GM12878 (cell line): ENCODE results near the gene TEKT1. TPM values are rescaled to one million over a fixed set of nuclear protein-coding genes. Genes with fewer than 3 reads are reported as not detected.

Experiments
- ATAC-seq: fragments of 200-7000 bp; cut with Tn5 transposase; 3 replicates; pipeline ENCODE4 v1.9.1; 2020; ENCODE audit warnings: mild to moderate bottlenecking, moderate library complexity
- BruUV-seq: library from RNA; stranded (reverse); fragments of 400-500 nt; replicated peaks from 2 replicates; lab custom pipeline; 2021; lab: Mats Ljungman, UMichigan
- CTCF ChIA-PET: fragments of 300-600 bp; sonication (Branson Sonifier 250); formaldehyde crosslinking; extraction: SDS; loops from one replicate; lab custom pipeline; 2021; ENCODE audit warnings: inconsistent platforms; lab: Yijun Ruan, JAX
- POLR2A ChIA-PET: fragments of 350-600 bp; formaldehyde crosslinking; extraction: SDS; loops from one replicate; lab custom pipeline; 2021; ENCODE audit warnings: inconsistent platforms; lab: Charles Lee
- RAD21 ChIA-PET: fragments of 300-600 bp; sonication (Branson Sonifier 250); formaldehyde crosslinking; loops from one replicate; lab custom pipeline; 2023; ENCODE audit warnings: antibody characterized with exemption; ENCODE audit not compliant: unreplicated experiment; lab: Charles Lee
- SMC1A ChIA-PET: fragments of 300-600 bp; sonication (Branson Sonifier 250); formaldehyde crosslinking; loops from one replicate; lab custom pipeline; 2023; ENCODE audit not compliant: unreplicated experiment, uncharacterized antibody; lab: Charles Lee
- DNase-seq: peaks from one replicate; pipeline ENCODE4 v3.0.0-alpha.2; 2011; ENCODE audit warnings: low read depth, low spot score
- FAIRE-seq: peaks from 3 replicates; lab custom pipeline; 2011; peaks lifted over from hg19 to GRCh38; lab: Jason Lieb, UNC
- H2AFZ ChIP-seq: 2 replicates; pipeline ENCODE4 v1.6.0; 2011; ENCODE audit warnings: low read depth, low read length, control low read depth; ENCODE audit not compliant: control insufficient read depth
- H3K27ac ChIP-seq: 2 replicates; pipeline ENCODE4 v1.5.1; 2011; ENCODE audit warnings: control low read depth; ENCODE audit not compliant: control insufficient read depth, insufficient read depth
- H3K27me3 ChIP-seq, 2 experiments: replicated peaks in 1 of 2; 2 replicates each; pipeline versions ENCODE4 v1.6.0 to v1.6.1; 2011; ENCODE audit warnings: low read length in 1 of 2; ENCODE audit not compliant: control insufficient read depth in 2 of 2, insufficient read depth in 2 of 2
- H3K36me3 ChIP-seq, 2 experiments: 2 replicates each; pipeline ENCODE4 v1.5.1; 2011; ENCODE audit warnings: low read length in 1 of 2; ENCODE audit not compliant: control insufficient read depth in 2 of 2, insufficient read depth in 2 of 2
- H3K4me1 ChIP-seq: 2 replicates; pipeline ENCODE4 v1.6.1; 2011; ENCODE audit warnings: mild to moderate bottlenecking, low read length, moderate library complexity, mixed read lengths; ENCODE audit not compliant: control insufficient read depth, insufficient read depth
- H3K4me2 ChIP-seq: 2 replicates; pipeline ENCODE4 v1.6.0; 2011; ENCODE audit warnings: control low read depth; ENCODE audit not compliant: control insufficient read depth, insufficient read depth
- H3K4me3 ChIP-seq: fragments of 200-600 bp; sonication (generic); 2 replicates; pipeline ENCODE4 v1.5.1; 2016
- H3K79me2 ChIP-seq: 2 replicates; pipeline ENCODE4 v1.6.0; 2011; ENCODE audit warnings: low read length; ENCODE audit not compliant: control insufficient read depth, insufficient read depth
- H3K9ac ChIP-seq: 2 replicates; pipeline ENCODE4 v1.8.0; 2011; ENCODE audit warnings: low read length, control low read depth, mixed read lengths; ENCODE audit not compliant: control insufficient read depth, insufficient read depth
- H3K9me3 ChIP-seq: replicated peaks from 3 replicates; pipeline ENCODE4 v1.5.1; 2011; ENCODE audit warnings: mild to moderate bottlenecking, low read length; ENCODE audit not compliant: control insufficient read depth, insufficient read depth
- H4K20me1 ChIP-seq: 2 replicates; pipeline ENCODE4 v1.6.0; 2011; ENCODE audit not compliant: control insufficient read depth, insufficient read depth
- CHD1 ChIP-seq: IDR thresholded peaks from 2 replicates; pipeline ENCODE4 v1.6.1; 2012; ENCODE audit warnings: low read depth, low read length, improper control_type of control experiment
- DPF2 ChIP-seq: fragments of 450-650 bp; IDR thresholded peaks from 2 replicates; pipeline ENCODE4 v1.6.1; 2017; ENCODE audit warnings: mild to moderate bottlenecking
- EP300 ChIP-seq, 2 experiments: fragments of 150-350 bp in 1 of 2; IDR thresholded peaks; 2 replicates each; pipeline ENCODE4 v1.6.1; 2011 to 2012; ENCODE audit warnings: low read depth in 2 of 2, low read length in 2 of 2, borderline replicate concordance in 1 of 2, improper control_type of control experiment in 1 of 2, inconsistent platforms in 1 of 2; ENCODE audit not compliant: control insufficient read depth in 1 of 2
- KAT2A ChIP-seq: conservative IDR thresholded peaks from 2 replicates; pipeline ENCODE4 v1.6.1; 2011; ENCODE audit warnings: low read depth, low read length; ENCODE audit not compliant: control insufficient read depth
- MTA2 ChIP-seq: fragments of 450-650 bp; IDR thresholded peaks from 2 replicates; pipeline ENCODE4 v1.6.1; 2016; ENCODE audit warnings: low read depth, mild to moderate bottlenecking, moderate library complexity
- NFIC ChIP-seq: IDR thresholded peaks from 2 replicates; pipeline ENCODE4 v1.6.1; 2012; ENCODE audit warnings: low read depth, mild to moderate bottlenecking, inconsistent platforms, low read length, moderate library complexity
- RAD21 ChIP-seq: IDR thresholded peaks from 2 replicates; pipeline ENCODE4 v1.6.1; 2011; ENCODE audit warnings: mild to moderate bottlenecking, low read depth, low read length, moderate library complexity; ENCODE audit not compliant: insufficient read depth
- RCOR1 ChIP-seq: conservative IDR thresholded peaks from 2 replicates; pipeline ENCODE4 v1.6.1; 2012; ENCODE audit warnings: low read depth, low read length, improper control_type of control experiment
- SKIL ChIP-seq: fragments of 450-650 bp; IDR thresholded peaks from 2 replicates; pipeline ENCODE4 v1.6.1; 2017; ENCODE audit warnings: mild to moderate bottlenecking, low read depth, inconsistent platforms; ENCODE audit not compliant: poor library complexity, severe bottlenecking
- SPI1 ChIP-seq: IDR thresholded peaks from 2 replicates; pipeline ENCODE4 v1.6.1; 2011; ENCODE audit warnings: low read depth, mild to moderate bottlenecking, low read length, moderate library complexity, borderline replicate concordance; ENCODE audit not compliant: insufficient read depth
- TCF3 ChIP-seq: IDR thresholded peaks from 2 replicates; pipeline ENCODE4 v1.6.1; 2012; ENCODE audit warnings: low read depth, mild to moderate bottlenecking, low read length, borderline replicate concordance; ENCODE audit not compliant: insufficient read depth
- ZNF274 ChIP-seq: IDR thresholded peaks from one replicate; pipeline ENCODE4 v1.8.0; 2011; ENCODE audit not compliant: insufficient read length, insufficient read depth
- ZSCAN29 ChIP-seq: fragments of 450-650 bp; IDR thresholded peaks from 2 replicates; pipeline ENCODE4 v1.6.1; 2017; ENCODE audit warnings: mild to moderate bottlenecking, moderate library complexity
- WGBS: methylation state at CpG from one replicate; pipeline ENCODE4 v1.1.6; 2016; ENCODE audit warnings: low lambda C conversion rate; ENCODE audit not compliant: insufficient replicate concordance, insufficient coverage; ENCODE audit errors: missing lambda C conversion rate; 5-methylcytosine and 5-hydroxymethylcytosine counted together
- in situ Hi-C: fragments of 300-500 bp; cut with MboI; formaldehyde crosslinking; loops from 9 replicates; pipeline ENCODE4 v1.14.3; 2018; ENCODE audit warnings: mixed read lengths
- intact Hi-C: fragments of 100-400 bp; cut with micrococcal nuclease; formaldehyde crosslinking; loops from one replicate; pipeline ENCODE4 v1.14.2; 2022; ENCODE audit not compliant: unreplicated experiment
- polyA plus RNA-seq, 11 experiments: library from polyadenylated mRNA; depleted of rRNA in 4 of 11; unstranded in 6 of 11; stranded (reverse) in 5 of 11; fragments of >200 nt; fragmentation: Nextera tagmentation in 4 of 11; fragmentation: Illumina TruSeq in 1 of 11; extraction: Ambion mirVana in 4 of 11; extraction: Trizol in 1 of 11; gene quantifications; 1 replicate in 1 of 11; 2 replicates in 10 of 11; pipeline versions ENCODE4 v1.2.1 to v1.2.3, GENCODE V29; 2011 to 2016; ENCODE audit warnings: inconsistent platforms in 2 of 11, missing spikeins in 2 of 11, low read depth in 1 of 11
- total RNA-seq, 4 experiments: library from RNA; depleted of rRNA in 3 of 4; stranded (reverse); fragments of >200 nt in 3 of 4; fragmentation: Illumina TruSeq in 1 of 4; extraction: Trizol in 1 of 4; gene quantifications; 2 replicates each; pipeline versions ENCODE4 v1.2.1 to v1.2.3, GENCODE V29; 2013 to 2021
- TF ChIP-seq, protein P1 (sequence below): fragments of 450-650 bp; formaldehyde crosslinking; IDR thresholded peaks from 2 replicates; pipeline ENCODE4 v1.4.0; 2022; ENCODE audit warnings: mild to moderate bottlenecking, moderate library complexity
- TF ChIP-seq, protein P2 (sequence below): fragments of 450-650 bp; formaldehyde crosslinking; IDR thresholded peaks from 2 replicates; pipeline ENCODE4 v1.4.0; 2020; ENCODE audit warnings: mild to moderate bottlenecking, moderate library complexity

Gene TEKT1
- total and polyA plus RNA-seq, 10 of the 15 experiments (the other 5 are each of a cell fraction or from before 2014, with no cell fraction given) = not detected

- intact Hi-C loops = no loop called here
- ChIA-PET SMC1A (no interaction called here), CTCF (no interaction called here), RAD21 (no interaction called here), POLR2A (no interaction called here)
- in situ Hi-C loops = no loop called here
- Histone ChIP-seq H2AFZ (no peak overlapping the region), H3K4me2 (no peak overlapping the region), H4K20me1 (no peaks in the 10 kb centered on the region), H3K4me1 (no peaks in the 10 kb centered on the region), H3K4me3 (no peak overlapping the region), H3K27me3 (no peaks in the 10 kb centered on the region; a peak in 1 of 4 replicates), H3K9me3 (no peaks in the 10 kb centered on the region), H3K9ac (no peak overlapping the region), H3K27ac (no peak overlapping the region), H3K79me2 (no peaks in the 10 kb centered on the region), H3K36me3 (no peaks in the 10 kb centered on the region)
- 30% methylated on average over 10 of the region's 10 CpGs for WGBS
- DNase-seq = no peak
- BruUV-seq = no TSS peak
- FAIRE-seq = no peak
- ATAC-seq = no peak
- TF ChIP-seq KAT2A (no peak), EP300 (IDR thresholded peaks at IDR 0.05; ENCODE audit: borderline replicate concordance in 1 of 2, control insufficient read depth in 1 of 2, low read depth in 2 of 2, low read length in 2 of 2) (no peak), SPI1 (no peak), ZNF274 (no peak), RAD21 (no peak), TCF3 (no peak), CHD1 (no peak), NFIC (no peak), RCOR1 (no peak), ZSCAN29 (no peak), SKIL (no peak), DPF2 (no peak), MTA2 (no peak)
- TF ChIP-seq, protein P1, sequence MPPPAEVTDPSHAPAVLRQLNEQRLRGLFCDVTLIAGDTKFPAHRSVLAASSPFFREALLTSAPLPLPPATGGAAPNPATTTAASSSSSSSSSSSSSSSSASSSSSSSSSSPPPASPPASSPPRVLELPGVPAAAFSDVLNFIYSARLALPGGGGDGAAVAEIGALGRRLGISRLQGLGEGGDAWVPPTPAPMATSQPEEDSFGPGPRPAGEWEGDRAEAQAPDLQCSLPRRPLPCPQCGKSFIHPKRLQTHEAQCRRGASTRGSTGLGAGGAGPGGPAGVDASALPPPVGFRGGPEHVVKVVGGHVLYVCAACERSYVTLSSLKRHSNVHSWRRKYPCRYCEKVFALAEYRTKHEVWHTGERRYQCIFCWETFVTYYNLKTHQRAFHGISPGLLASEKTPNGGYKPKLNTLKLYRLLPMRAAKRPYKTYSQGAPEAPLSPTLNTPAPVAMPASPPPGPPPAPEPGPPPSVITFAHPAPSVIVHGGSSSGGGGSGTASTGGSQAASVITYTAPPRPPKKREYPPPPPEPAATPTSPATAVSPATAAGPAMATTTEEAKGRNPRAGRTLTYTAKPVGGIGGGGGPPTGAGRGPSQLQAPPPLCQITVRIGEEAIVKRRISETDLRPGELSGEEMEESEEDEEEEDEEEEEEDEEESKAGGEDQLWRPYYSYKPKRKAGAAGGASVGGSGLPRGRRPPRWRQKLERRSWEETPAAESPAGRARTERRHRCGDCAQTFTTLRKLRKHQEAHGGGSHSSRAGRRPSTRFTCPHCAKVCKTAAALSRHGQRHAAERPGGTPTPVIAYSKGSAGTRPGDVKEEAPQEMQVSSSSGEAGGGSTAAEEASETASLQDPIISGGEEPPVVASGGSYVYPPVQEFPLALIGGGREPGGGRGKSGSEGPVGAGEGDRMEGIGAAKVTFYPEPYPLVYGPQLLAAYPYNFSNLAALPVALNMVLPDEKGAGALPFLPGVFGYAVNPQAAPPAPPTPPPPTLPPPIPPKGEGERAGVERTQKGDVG = no peak
- TF ChIP-seq, protein P2, sequence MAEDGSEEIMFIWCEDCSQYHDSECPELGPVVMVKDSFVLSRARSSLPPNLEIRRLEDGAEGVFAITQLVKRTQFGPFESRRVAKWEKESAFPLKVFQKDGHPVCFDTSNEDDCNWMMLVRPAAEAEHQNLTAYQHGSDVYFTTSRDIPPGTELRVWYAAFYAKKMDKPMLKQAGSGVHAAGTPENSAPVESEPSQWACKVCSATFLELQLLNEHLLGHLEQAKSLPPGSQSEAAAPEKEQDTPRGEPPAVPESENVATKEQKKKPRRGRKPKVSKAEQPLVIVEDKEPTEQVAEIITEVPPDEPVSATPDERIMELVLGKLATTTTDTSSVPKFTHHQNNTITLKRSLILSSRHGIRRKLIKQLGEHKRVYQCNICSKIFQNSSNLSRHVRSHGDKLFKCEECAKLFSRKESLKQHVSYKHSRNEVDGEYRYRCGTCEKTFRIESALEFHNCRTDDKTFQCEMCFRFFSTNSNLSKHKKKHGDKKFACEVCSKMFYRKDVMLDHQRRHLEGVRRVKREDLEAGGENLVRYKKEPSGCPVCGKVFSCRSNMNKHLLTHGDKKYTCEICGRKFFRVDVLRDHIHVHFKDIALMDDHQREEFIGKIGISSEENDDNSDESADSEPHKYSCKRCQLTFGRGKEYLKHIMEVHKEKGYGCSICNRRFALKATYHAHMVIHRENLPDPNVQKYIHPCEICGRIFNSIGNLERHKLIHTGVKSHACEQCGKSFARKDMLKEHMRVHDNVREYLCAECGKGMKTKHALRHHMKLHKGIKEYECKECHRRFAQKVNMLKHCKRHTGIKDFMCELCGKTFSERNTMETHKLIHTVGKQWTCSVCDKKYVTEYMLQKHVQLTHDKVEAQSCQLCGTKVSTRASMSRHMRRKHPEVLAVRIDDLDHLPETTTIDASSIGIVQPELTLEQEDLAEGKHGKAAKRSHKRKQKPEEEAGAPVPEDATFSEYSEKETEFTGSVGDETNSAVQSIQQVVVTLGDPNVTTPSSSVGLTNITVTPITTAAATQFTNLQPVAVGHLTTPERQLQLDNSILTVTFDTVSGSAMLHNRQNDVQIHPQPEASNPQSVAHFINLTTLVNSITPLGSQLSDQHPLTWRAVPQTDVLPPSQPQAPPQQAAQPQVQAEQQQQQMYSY (CRISPR knock-in tag) = no peak
These were observed 44.3 kb downstream of the TEKT1 start for GRCh38 chr17:6787081-6787693.
